SK-N-MC (cell line): Measurements from ENCODE around the gene PDCD7.
"Not testable (repeated sequence)": the region's sequence is repeated elsewhere in the genome, so short reads cannot be mapped to it uniquely, and the experiment has no call there.

Experiments used
- EZH2 ChIP-seq: fragments of 200-600 bp; sonication (generic); IDR thresholded peaks from one replicate; pipeline ENCODE4 v1.6.1; 2017; ENCODE audit warnings: antibody characterized with exemption
- FOXP2 ChIP-seq: optimal IDR thresholded peaks from 2 replicates; pipeline ENCODE3; 2011; ENCODE audit warnings: mild to moderate bottlenecking, moderate library complexity; ENCODE audit not compliant: insufficient read depth; ENCODE audit errors: extremely low read length, control extremely low read depth
- POLR2AphosphoS5 ChIP-seq: IDR thresholded peaks from 2 replicates; pipeline ENCODE4 v1.6.1; 2012; ENCODE audit warnings: mild to moderate bottlenecking, low read depth, low read length, borderline replicate concordance

DNA sequence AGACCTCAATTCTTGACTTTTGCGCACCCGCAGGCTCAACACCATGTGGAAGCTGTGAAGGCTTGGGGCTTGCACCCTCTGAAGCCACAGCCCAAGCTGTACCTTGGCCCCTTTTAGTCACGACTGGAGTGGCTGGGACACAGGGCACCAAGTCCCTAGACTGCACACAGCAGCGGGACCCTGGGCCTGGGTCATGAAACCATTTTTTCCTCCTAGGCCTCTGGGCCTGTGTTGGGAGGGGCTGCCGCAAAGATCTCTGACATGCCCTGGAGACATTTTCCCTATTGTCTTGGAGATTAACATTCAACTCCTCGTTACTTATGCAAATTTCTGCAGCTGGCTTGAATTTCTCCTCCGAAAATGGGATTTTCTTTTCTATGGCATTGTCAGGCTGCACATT, 3.5 kb upstream of the PDCD7 start:
- TF ChIP-seq EZH2, POLR2AphosphoS5, FOXP2: not testable (repeated sequence)
